Stimulated activated CD8-positive, alpha-beta memory T cell treated with anti-CD3 and anti-CD28 coated beads, Interleukin-4, amount 100 ng/mL, for 24 hours (primary cell): ENCODE data around the gene APAF1.
"Not testable (repeated sequence)": the region's sequence is repeated elsewhere in the genome, so short reads cannot be mapped to it uniquely, and the experiment has no call there.

Source experiments
- DNase-seq: peaks from one replicate; pipeline ENCODE4 v3.0.0-alpha.2; 2020; ENCODE audit warnings: low read depth

The APAF1 gene

DNA sequence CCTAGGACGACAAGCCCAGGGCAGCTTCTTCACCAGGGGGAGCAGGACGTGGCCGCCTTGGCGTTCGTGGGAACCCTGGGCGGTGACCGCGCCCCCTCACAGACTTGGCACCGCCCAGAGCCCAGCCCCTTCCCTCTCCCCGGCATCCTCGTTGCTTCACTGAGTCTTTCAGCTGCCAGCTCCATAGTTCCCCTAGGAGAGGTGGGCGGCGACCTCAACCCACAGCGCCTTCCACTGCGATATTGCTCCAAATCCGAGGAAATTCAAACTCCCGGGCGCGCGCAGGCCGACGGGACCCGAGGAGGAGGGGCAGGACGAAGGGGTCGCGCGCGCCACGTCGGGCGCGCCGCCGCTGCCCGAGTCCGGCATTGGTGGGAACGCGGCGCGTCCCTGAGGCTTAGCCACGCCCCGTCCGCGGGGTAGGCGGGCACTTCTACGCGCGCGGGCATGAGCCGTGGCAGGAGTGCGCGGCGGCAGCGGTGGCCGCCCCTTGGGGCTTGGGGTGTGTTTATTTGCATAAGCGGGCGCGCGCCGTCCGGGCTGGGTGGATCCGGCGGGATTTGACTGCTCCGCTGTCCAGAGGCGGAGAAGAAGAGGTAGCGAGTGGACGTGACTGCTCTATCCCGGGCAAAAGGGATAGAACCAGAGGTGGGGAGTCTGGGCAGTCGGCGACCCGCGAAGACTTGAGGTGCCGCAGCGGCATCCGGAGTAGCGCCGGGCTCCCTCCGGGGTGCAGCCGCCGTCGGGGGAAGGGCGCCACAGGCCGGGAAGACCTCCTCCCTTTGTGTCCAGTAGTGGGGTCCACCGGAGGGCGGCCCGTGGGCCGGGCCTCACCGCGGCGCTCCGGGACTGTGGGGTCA lies at the start of gene APAF1, which contains the start of gene IKBIP:
Gene APAF1, plus strand, starts transcription at position 579 of the 860 bp plus-strand sequence. CDS start 3,070 bp downstream, outside the sequence.
Gene IKBIP, minus strand, starts transcription at position 77 of the 860 bp plus-strand sequence. CDS start 87 bp downstream, outside the sequence.
- DNase-seq = peak; percentile 96

GRCh38 chr12:98597313-98597712 lies 47.8 kb upstream of the APAF1 start:
- DNase-seq = not testable (repeated sequence)

DNA sequence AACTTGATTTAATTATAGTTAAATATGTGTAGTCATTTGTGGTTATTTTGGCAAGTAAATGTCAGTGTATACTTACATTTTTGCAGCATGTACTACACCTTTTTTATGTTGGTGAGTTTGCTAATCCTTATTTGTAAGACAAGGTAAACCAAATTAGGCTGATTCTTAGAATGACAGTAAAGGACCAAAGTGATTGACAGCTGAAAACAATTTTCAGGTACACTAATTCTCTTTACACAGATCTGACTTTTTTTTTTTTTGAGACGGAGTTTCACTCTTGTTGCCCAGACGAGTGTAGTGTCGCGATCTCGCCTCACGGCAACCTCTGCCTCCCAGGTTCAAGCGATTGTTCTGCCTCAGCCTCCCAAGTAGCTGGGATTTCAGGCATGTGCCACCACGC lies 43.2 kb upstream of the APAF1 start:
- DNase-seq = no peak

- no peak for DNase-seq
Observed at GRCh38 chr12:98606359-98606988, 38.6 kb upstream of the APAF1 start.

DNA sequence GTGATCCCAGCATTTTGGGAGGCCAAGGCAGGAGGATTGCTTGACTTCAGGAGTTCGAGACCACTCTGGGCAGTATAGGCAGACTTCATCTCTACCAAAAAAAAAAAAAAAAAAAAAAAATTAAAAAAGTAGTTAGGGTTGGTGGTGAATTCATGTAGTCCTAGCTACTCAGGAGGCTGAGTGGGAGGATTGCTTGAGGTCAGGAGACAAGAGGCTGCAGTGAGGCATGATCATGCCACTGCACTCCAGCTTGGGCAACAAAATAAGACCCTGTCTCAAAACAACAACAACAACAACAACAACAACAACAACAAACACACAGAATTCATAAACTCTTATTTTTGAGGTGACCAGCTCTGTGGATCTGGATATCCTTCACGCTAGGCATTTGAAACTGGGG lies 34.5 kb upstream of the APAF1 start:
- no peak for DNase-seq

- DNase-seq = no peak
Observed at GRCh38 chr12:98612696-98613334, 32.3 kb upstream of the APAF1 start.

- no peak for DNase-seq
Observed at GRCh38 chr12:98618952-98619351, 26.1 kb upstream of the APAF1 start.

DNA sequence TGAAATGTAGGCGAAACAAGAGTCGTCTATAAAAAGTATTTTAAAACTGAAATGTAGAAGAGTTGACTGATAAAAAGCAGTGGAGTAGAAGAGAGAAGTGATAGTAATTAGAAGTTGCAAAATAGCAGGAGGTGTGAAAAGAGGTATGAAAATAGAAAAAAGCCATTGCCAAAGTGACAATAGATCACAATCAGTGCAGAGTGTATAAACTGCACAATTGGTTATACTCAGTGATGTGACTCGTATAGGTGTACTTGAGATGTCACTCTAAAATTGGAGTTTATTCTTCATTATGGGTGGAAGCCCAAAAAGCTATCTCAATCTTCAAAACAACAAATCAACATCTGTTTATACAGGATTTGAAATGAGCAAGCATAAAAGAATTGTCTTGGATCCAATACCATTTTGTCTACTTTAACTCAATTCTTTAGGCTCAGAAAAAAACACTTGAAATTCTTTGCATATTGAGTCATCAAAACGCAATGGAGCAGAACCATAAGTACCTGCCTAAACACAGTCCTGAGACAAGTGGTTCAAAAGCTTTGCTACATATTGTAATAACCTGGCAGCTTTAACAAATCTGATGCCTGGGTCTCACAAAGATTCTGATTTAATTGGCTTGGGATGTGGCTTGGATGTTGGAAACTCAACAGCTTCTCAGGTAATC lies 9.3 kb upstream of the APAF1 start:
- DNase-seq = no peak

DNA sequence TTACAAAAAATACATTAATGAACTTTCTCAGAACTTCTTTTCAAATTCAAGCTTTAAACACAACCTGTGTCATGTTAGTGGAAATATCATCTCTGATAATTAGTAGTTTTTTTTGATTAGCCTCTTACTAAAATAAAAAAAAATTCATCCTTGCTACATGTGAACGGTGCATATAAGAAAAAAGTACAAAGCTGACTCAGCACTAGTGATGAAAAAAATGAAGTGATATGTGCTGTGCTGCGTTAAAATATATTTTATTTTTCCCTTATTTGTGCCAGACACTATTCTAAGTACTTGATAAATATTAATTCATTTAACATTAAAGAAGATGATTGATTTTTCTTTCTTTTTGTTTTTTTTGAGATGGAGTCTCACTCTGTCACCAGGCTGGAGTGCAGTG lies 8.0 kb upstream of the APAF1 start:
- DNase-seq = no peak

DNA sequence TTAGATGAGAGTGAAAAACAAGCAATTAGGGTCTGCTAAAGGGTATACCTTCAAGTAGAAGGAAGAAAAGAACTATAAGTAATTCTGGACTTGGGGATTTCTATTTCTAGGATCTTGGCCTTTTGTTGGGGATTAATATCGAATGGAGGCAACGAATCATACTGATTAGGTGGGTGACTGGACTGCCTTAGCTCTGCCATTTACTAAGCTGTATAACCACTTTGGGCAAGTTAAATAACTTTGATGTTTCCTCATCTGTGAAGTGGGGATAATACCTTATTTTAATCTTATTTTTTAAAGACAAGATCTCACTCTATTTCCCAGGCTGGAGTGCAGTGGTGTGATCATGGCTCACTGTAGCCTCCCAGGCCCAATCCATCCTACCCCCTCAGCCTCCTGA lies 7.1 kb upstream of the APAF1 start:
- DNase-seq = no peak

GRCh38 chr12:98639491-98639890 lies 5.6 kb upstream of the APAF1 start:
- DNase-seq = no peak

- DNase-seq = not testable (repeated sequence)
Observed at GRCh38 chr12:98642801-98643200, 2.3 kb upstream of the APAF1 start.

DNA sequence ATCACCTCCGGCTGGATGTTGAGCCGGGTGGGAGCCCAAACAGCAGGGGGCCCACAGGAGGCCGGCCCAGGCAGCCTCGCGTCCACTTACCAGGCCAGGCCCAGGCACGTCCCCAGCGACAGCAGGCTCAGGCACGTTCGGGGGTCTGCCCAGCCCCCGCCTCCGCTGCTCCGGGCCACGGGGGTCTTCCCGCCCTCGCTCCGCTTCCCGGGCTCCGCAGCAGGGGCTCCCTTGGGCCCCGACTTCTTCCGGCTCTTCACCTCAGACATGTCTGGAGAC lies 718 bp upstream of the APAF1 start:
- DNase-seq = peak; percentile 13

- DNase-seq = no peak
Observed at GRCh38 chr12:98645572-98646067, 530 bp downstream of the APAF1 start.

- DNase-seq = no peak
Observed at GRCh38 chr12:98646294-98647090, 1.4 kb downstream of the APAF1 start.

- no peak for DNase-seq
Observed at GRCh38 chr12:98651328-98651727, 6.2 kb downstream of the APAF1 start.

DNA sequence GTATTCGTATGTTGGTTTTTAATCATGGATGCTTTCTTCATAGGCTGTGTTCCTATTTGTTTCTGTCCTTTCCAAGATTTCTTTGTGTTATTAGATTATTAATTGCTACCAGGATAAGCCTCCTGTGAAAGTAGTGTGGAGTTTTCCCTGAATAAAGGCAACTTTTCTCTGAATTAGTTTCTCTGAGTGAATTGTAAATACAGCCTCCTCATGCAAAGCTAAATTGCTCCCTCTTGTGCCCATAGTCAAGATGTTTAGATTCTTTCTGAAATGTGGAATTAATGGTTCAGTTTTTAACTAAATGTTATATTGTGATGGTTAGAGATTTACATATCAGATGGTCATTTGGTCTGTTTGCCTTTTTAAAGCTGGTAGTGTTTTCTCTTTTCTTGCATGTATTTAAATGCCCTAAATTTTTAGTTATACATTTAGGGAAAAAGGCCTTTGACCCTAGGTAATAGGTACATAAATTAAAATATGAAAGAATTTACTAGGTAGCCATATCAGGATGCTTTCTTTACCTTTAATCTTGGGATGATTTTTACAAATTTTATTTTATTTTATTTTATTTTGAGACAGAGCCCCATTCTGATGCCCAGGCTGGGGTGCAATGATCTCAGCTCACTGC lies 8.9 kb downstream of the APAF1 start:
- DNase-seq = no peak

GRCh38 chr12:98656289-98657101 lies 11.4 kb downstream of the APAF1 start:
- DNase-seq = no peak

DNA sequence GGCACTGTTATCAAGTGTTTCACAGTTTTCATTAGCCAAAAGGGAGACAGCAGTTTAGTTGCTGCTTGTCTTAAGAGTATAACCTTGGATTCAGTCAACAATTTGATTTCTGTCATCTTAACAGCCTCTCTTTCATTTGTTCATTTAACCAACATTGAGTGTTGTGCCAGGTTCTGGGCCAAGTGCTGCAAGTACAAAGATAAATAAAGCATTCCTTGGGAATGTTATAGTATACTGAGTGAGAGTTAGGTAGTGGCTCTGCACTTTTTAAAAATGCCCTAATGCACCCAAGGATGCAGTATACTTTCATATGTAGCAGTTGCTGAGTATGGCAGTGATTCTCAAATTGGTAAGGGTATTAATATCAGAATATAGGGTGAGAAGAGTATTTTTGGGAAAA lies 15.4 kb downstream of the APAF1 start:
- no peak for DNase-seq

DNA sequence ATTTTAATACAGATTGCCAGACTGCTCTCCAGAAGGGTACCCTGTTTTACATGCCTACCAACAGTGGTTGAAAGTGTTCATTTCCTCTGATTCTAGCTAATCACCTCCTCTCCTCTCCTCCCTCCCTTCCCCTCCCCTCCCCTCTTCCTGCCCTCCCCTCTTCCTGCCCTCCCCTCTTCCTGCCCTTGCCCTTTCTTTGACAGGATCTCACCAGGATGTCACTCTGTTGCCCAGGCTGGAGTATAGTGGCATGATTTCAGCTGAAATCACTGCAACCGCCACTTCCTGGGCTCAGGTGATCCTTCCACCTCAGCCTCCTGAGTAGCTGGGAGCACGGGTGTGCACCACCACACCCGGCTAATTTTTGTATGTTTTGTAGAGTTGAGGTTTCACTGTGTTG lies 24.7 kb downstream of the APAF1 start:
- DNase-seq = no peak
